ENCODE results near the gene PROK2. TPM values are rescaled to one million over a fixed set of nuclear protein-coding genes. Genes with fewer than 3 reads are reported as not detected.

Gene PROK2
- total RNA-seq, 1 donor from 2014 or later: 2.1 TPM

DNA sequence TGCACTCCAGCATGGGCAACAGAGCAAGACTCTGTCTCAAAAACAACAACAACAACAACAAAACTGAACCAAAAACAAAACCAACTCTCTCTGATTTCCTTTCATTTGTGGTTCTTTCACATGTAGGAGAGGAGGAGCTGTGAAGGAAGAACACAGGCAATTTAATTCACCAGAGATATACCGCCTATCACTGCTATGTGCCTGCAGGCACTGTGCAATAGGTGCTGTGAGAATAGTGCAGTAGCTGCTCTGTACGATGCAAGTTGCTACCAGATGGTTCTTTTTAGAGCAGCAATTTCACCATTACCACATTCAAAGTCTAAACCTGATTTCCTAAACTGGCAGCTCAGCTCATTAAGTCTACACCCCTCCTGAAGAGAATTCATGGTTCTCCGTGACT is 11.3 kb upstream of the PROK2 start:
- no peak overlapping the region for H3K27ac Mint-ChIP-seq
- Histone ChIP-seq H3F3A (ENCODE audit: low read depth) (no peaks in the 10 kb centered on the region), H3K9ac (no peak overlapping the region), H3K4me3 (no peak overlapping the region), H3K4me2 (no peak overlapping the region), H3K27ac (no peak overlapping the region), H3K36me3 (no peaks in the 10 kb centered on the region), H2AFZ (replicated peaks) (no peak overlapping the region), H3K79me2 (ENCODE audit: low read depth) (no peaks in the 10 kb centered on the region), H3K4me1 (no peaks in the 10 kb centered on the region), H3K9me3 (ENCODE audit: low read depth) (no peaks in the 10 kb centered on the region), H4K20me1 (ENCODE audit: low read depth) (no peaks in the 10 kb centered on the region), H3K27me3 (no peaks in the 10 kb centered on the region)
- H3K27me3 Mint-ChIP-seq (ENCODE audit: insufficient read depth, low read depth): no peaks in the 10 kb centered on the region
- no peaks in the 10 kb centered on the region for H3K9me3 Mint-ChIP-seq
- H3K4me3 Mint-ChIP-seq: no peak overlapping the region
- H3K4me1 Mint-ChIP-seq: no peaks in the 10 kb centered on the region
- TF ChIP-seq CTCF (IDR thresholded peaks at IDR 0.05) (no peak), EZH2phosphoT487 (IDR thresholded peaks at IDR 0.05) (no peak), EZH2 (IDR thresholded peaks at IDR 0.05) (no peak)
- H3K36me3 Mint-ChIP-seq: no peaks in the 10 kb centered on the region
- DNase-seq (ENCODE audit: low spot score): no peak

DNA sequence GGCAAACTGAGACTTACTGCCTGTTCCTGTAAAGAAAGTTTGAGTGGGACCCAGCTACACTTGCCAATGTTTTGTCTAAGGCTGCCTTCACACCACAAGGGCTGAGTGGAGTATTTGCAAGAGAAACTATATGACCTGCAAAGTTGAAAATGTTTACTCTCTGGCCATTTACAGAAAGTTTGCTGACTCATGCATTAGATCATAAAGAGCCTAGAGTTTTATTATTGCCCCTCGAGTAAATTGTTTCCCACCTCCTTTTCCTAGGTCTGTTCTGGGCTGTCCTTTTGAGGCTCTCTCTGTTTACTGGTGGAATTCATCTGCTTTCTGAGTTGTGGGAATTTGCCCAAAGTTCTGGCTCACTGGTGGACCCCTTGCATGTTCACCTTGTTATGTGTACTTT is 6.7 kb upstream of the PROK2 start:
- Histone ChIP-seq H3K4me3 (no peak overlapping the region), H3K27ac (no peak overlapping the region), H3K9me3 (ENCODE audit: low read depth) (no peaks in the 10 kb centered on the region), H3K4me1 (no peaks in the 10 kb centered on the region), H3K4me2 (no peak overlapping the region), H3K79me2 (ENCODE audit: low read depth) (no peaks in the 10 kb centered on the region), H3K9ac (no peak overlapping the region), H2AFZ (replicated peaks) (no peak overlapping the region), H3K36me3 (no peaks in the 10 kb centered on the region), H3F3A (ENCODE audit: low read depth) (peaks cover 2% of the 10 kb centered on the region), H3K27me3 (peaks cover 15% of the 10 kb centered on the region), H4K20me1 (ENCODE audit: low read depth) (no peaks in the 10 kb centered on the region)
- Mint-ChIP-seq H3K27me3 (ENCODE audit: insufficient read depth, low read depth) (peaks cover 4% of the 10 kb centered on the region), H3K4me1 (peaks cover 6% of the 10 kb centered on the region), H3K36me3 (no peaks in the 10 kb centered on the region), H3K27ac (no peak overlapping the region), H3K4me3 (no peak overlapping the region), H3K9me3 (no peaks in the 10 kb centered on the region)
- no peak for DNase-seq (ENCODE audit: low spot score)
- TF ChIP-seq EZH2phosphoT487 (IDR thresholded peaks at IDR 0.05) (no peak), CTCF (IDR thresholded peaks at IDR 0.05) (no peak), EZH2 (IDR thresholded peaks at IDR 0.05) (no peak)

DNA sequence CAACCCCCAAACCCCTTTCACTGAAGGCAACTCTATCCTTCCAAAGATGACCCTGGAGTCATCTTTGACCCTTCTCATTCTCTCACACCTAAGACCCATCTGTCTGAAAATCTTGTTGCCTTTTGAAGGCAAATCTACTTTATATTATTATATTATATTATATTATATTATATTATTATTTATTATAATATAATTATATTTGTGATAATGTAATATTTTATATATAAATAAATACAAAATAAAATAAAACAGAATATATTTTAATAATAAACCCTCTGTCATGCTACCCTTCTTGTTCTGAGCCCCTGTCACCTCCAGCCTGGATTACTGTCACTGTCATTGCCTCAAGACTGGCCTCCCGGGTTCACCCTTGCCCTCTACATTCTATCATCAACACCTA is 5.0 kb upstream of the PROK2 start:
- H3K4me2 ChIP-seq: no peak overlapping the region
- Mint-ChIP-seq H3K27me3 (ENCODE audit: insufficient read depth, low read depth) (peaks cover 16% of the 10 kb centered on the region), H3K9me3 (no peaks in the 10 kb centered on the region), H3K36me3 (no peaks in the 10 kb centered on the region), H3K4me1 (peaks cover 20% of the 10 kb centered on the region), H3K27ac (no peak overlapping the region), H3K4me3 (no peak overlapping the region)
- H3K4me3 ChIP-seq: no peak overlapping the region
- H3F3A ChIP-seq (ENCODE audit: low read depth): peaks cover 16% of the 10 kb centered on the region
- no peak for DNase-seq (ENCODE audit: low spot score)
- peaks cover 32% of the 10 kb centered on the region for H3K27me3 ChIP-seq
- no peak overlapping the region for H2AFZ ChIP-seq (replicated peaks)
- H3K4me1 ChIP-seq: no peaks in the 10 kb centered on the region
- no peaks in the 10 kb centered on the region for H3K9me3 ChIP-seq (ENCODE audit: low read depth)
- no peak overlapping the region for H3K9ac ChIP-seq
- H3K27ac ChIP-seq: no peak overlapping the region
- no peaks in the 10 kb centered on the region for H3K79me2 ChIP-seq (ENCODE audit: low read depth)
- H4K20me1 ChIP-seq (ENCODE audit: low read depth): no peaks in the 10 kb centered on the region
- TF ChIP-seq EZH2phosphoT487 (IDR thresholded peaks at IDR 0.05) (no peak), CTCF (IDR thresholded peaks at IDR 0.05) (no peak), EZH2 (IDR thresholded peaks at IDR 0.05) (no peak)
- no peaks in the 10 kb centered on the region for H3K36me3 ChIP-seq
